MM.1S (cell line): Measurements from ENCODE around the gene TLR6.

Experiments
- CTCF ChIP-seq: fragments of 300-600 bp; sonication (generic); IDR thresholded peaks from 2 replicates; pipeline ENCODE4 v1.5.1; 2016; ENCODE audit warnings: antibody characterized with exemption, low read length, mixed read lengths
- EZH2 ChIP-seq: fragments of 300-600 bp; sonication (generic); optimal IDR thresholded peaks from 2 replicates; pipeline ENCODE3; 2017; ENCODE audit warnings: low read depth, mild to moderate bottlenecking, antibody characterized with exemption, low read length, mixed read lengths

GRCh38 chr4:38819569-38819968 is 37.0 kb downstream of the TLR6 start:
- TF ChIP-seq CTCF (no peak), EZH2 (no peak)
